GM15510 (cell line): Measurements from ENCODE around the gene NOTCH2.

Experiments used
- POLR2A ChIP-seq: IDR thresholded peaks from 3 replicates; pipeline ENCODE4 v1.6.1; 2011; ENCODE audit warnings: borderline replicate concordance; ENCODE audit not compliant: insufficient read length; ENCODE audit errors: extremely low read depth

The NOTCH2 gene

DNA sequence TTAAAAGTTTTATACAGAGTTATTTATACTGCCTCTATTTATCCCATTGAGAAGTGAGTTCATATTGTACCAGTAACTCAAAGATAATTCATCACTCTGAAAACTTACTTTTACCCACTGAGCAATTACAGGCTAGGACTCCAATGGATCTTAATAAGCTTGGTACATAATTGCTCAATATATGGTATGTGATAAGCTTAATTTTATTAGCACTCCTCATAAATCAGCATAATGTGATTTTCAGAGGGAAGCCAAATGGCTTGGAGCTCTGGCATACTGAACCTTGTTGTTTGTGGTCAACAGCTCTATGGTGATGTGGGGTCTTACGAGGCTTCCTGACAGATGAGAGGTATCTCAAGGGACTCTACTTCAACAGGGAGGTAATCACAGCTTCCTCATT is 199.5 kb downstream of the NOTCH2 start:
- no peak for TF ChIP-seq POLR2A

DNA sequence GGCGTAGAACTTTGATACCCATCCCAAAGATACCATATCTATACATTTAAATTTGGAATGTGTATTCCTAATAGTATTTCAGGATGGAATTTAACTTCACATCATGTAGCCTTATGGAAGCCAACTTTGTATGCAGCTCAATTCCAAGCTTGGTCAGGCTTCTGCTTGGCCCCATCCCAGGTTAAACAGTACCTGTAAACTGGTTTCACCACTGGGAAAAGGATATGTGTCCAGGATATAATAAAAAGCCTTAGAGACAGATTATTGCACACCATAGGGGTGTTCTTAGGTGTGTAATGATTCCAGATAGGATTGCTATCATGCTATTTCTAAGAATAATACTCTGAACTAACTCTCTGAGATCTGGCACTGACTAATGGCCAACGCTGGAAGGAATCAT is 201.3 kb downstream of the NOTCH2 start:
- no peak for TF ChIP-seq POLR2A

DNA sequence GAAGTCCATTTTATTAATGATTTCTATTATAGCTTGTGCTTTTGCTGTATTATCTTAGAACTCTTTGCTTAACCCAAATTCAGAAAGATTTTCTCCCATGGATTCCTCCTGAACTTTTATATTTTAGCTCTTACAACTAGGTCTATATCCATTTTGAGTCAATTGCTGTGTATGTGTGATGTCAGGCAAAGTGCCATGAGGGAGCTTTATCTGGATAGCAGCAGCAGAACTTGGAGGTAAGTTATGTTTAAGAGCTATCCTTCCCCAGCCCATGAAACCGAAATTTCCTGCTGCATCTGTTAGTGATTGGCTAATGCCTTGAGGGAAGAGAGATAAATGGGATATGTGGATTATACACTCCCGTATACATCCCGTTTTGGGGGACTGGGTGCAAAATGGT is 203.0 kb downstream of the NOTCH2 start:
- no peak for TF ChIP-seq POLR2A

DNA sequence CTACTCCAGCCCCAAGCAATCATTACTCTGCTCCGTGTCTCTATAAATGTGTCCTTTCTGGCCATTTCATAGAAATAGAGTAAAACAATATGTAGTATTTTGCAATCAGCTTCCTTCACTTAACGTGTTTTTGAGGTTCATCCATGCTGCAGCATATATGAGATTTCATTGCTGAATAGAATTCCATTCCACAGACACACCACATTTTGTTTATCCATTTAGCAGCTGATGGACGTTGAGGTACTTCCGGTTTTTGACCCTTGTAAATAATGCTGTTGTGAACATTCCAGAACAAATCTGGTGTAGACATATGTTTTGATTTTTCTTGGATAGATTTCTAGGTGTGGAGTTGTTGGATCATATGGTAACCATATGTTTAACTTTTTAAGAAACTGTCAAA is 203.8 kb downstream of the NOTCH2 start:
- TF ChIP-seq POLR2A: no peak

DNA sequence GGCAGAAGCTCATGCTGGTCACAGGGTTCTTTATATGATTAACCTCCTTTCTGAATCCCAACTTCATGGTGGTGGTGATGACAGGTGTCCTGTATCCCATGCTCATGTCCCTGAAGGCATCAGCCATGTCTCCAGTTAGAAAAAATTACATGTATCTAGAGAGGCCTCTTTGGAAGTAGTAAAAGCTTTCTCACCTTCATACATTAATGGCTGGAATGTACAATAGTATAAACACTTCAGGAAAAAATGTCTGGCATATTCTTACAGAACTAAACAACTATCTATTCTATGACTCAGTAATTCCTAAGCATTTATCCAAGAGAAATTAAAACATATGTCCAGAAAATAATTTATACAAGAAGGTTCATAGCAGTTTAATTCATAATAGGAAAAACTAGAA is 207.2 kb downstream of the NOTCH2 start:
- TF ChIP-seq POLR2A: no peak
